Breast epithelium (tissue), 4 donors: ENCODE results near the gene PIK3C2G. TPM values are rescaled to one million over a fixed set of nuclear protein-coding genes. Genes with fewer than 3 reads are reported as not detected.

Experiments
- DNase-seq, 2 donors: peaks; one replicate each; pipeline ENCODE4 v3.0.0-alpha.2; 2019; ENCODE audit warnings: low spot score in 2 of 2
- H3K27ac ChIP-seq, 2 donors: fragments of 200-600 bp; sonication (generic) in 1 of 2; one replicate each; pipeline ENCODE4 v1.5.1; 2016 to 2019; ENCODE audit warnings: mild to moderate bottlenecking in 1 of 2
- H3K27me3 ChIP-seq, 2 donors: fragments of 200-600 bp; sonication (generic) in 1 of 2; one replicate each; pipeline versions ENCODE4 v1.5.1 to v1.6.0; 2017 to 2019; ENCODE audit warnings: control low read depth in 1 of 2, mild to moderate bottlenecking in 1 of 2
- H3K36me3 ChIP-seq: fragments of 200-600 bp; one replicate; pipeline ENCODE4 v1.5.1; 2019
- H3K4me1 ChIP-seq, 2 donors: fragments of 200-600 bp; sonication (generic); one replicate each; pipeline ENCODE4 v1.5.1; 2016 to 2019; ENCODE audit warnings: control low read depth in 1 of 2
- H3K4me3 ChIP-seq, 3 donors: fragments of 200-600 bp; sonication (generic); 1 replicate in 2 of 3; 2 replicates in 1 of 3; pipeline ENCODE4 v1.5.1; 2016 to 2019; ENCODE audit warnings: mild to moderate bottlenecking in 3 of 3, moderate library complexity in 2 of 3
- H3K9me3 ChIP-seq, 2 donors: fragments of 200-600 bp; sonication (generic) in 1 of 2; one replicate each; pipeline ENCODE4 v1.5.1; 2016 to 2019; ENCODE audit warnings: control low read depth in 1 of 2
- POLR2A ChIP-seq: fragments of 450-650 bp; IDR thresholded peaks from one replicate; pipeline ENCODE4 v1.6.1; 2016; ENCODE audit warnings: antibody characterized with exemption, mild to moderate bottlenecking, moderate library complexity
- POLR2AphosphoS5 ChIP-seq, 3 donors: sonication (generic); formaldehyde crosslinking; IDR thresholded peaks; one replicate each; pipeline ENCODE4 v1.6.1; 2017; ENCODE audit warnings: antibody characterized with exemption in 3 of 3
- intact Hi-C: fragments of 100-400 bp; cut with DNase I; formaldehyde crosslinking; loops from one replicate; pipeline ENCODE4 v1.15.1; 2023; ENCODE audit warnings: low total_unique reads
- total RNA-seq, 3 donors: library from RNA; depleted of rRNA; stranded (reverse); fragments of >200 nt; gene quantifications; one replicate each; pipeline ENCODE4 v1.1.0, GENCODE V29; 2016
- TF ChIP-seq, protein P1 (sequence below), 3 donors: fragments of 450-650 bp; IDR thresholded peaks; one replicate each; pipeline ENCODE4 v1.5.1; 2016 to 2017; ENCODE audit warnings: antibody characterized with exemption in 3 of 3, mild to moderate bottlenecking in 3 of 3, moderate library complexity in 3 of 3

The PIK3C2G gene
- total RNA-seq, 3 donors from 2014 or later, result 0.16 to 164 (median 35.1) TPM

DNA sequence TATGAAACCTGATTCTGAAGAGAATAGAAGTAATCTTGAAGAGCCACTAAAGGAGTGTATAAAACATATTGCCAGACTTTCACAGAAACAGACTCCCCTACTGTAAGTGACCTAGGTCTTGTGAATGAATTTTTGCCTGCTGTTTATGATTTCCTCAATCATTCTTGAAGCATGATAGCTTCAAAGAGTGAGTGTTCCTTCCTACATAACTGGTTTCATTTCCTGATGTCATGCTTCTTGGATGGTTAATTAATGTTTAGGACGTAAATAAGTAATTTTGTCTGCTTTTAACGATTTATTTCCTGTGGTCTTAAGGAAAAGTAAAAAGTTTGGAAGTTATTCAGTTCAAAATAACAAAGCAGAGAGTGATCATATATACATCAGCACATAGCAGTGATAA lies 129.8 kb downstream of the PIK3C2G start:
- Histone ChIP-seq H3K36me3 (no peaks in the 10 kb centered on the region), H3K4me3 (no peak overlapping the region), H3K4me1 (no peaks in the 10 kb centered on the region), H3K27me3 (no peaks in the 10 kb centered on the region), H3K27ac (no peak overlapping the region), H3K9me3 (no peaks in the 10 kb centered on the region)
- TF ChIP-seq POLR2AphosphoS5 (IDR thresholded peaks at IDR 0.05) (no peak), POLR2A (no peak)
- TF ChIP-seq, protein P1, sequence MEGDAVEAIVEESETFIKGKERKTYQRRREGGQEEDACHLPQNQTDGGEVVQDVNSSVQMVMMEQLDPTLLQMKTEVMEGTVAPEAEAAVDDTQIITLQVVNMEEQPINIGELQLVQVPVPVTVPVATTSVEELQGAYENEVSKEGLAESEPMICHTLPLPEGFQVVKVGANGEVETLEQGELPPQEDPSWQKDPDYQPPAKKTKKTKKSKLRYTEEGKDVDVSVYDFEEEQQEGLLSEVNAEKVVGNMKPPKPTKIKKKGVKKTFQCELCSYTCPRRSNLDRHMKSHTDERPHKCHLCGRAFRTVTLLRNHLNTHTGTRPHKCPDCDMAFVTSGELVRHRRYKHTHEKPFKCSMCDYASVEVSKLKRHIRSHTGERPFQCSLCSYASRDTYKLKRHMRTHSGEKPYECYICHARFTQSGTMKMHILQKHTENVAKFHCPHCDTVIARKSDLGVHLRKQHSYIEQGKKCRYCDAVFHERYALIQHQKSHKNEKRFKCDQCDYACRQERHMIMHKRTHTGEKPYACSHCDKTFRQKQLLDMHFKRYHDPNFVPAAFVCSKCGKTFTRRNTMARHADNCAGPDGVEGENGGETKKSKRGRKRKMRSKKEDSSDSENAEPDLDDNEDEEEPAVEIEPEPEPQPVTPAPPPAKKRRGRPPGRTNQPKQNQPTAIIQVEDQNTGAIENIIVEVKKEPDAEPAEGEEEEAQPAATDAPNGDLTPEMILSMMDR (IDR thresholded peaks at IDR 0.05), result no peak
- DNase-seq, result no peak
- intact Hi-C loops, result no loop called here

DNA sequence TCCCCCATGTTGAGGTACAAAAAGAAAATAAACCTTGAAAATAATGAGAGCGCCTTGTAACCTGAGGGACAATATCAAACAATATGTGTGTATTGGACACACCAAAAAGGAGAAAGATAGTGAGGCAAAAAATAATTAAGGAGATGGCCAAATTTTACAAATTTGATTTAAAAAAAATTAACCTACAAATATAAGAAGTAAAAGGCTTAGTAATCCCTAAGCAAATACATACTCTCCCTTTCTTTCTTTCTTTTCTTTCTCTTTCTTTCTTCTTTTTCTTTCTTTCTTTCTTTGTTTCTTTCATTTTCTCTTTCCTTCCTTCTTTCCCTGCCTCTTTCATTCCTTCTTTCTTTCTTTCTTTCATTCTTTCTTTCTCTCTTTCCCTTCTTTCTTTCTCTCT lies 133.4 kb downstream of the PIK3C2G start:
- Histone ChIP-seq H3K9me3 (no peaks in the 10 kb centered on the region), H3K4me1 (no peaks in the 10 kb centered on the region), H3K27me3 (no peaks in the 10 kb centered on the region), H3K36me3 (no peaks in the 10 kb centered on the region), H3K27ac (no peak overlapping the region), H3K4me3 (no peak overlapping the region)
- TF ChIP-seq, protein P1 (IDR thresholded peaks at IDR 0.05), result no peak
- no peak for TF ChIP-seq POLR2A
- no peak for TF ChIP-seq POLR2AphosphoS5 (IDR thresholded peaks at IDR 0.05)
- DNase-seq, result no peak
- intact Hi-C loops, result no loop called here

DNA sequence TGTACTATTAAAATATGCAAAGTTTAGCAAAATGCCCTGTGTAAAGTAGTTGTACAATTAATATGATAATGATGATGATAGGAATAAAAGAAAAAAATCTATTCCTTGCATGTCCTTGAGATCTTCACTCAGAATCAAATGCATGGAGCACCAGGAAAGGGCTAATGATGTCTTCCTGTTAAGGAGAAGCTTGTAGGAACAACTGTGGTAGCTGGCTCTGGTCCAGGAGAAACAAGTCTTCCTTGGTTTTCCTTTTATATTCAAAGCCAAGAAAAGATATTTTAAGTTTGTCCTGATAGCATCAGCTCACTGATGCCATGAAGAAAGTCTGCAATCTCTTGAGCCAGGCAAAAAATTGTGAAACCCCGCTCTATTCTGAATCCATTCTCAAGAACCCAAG lies 138.9 kb downstream of the PIK3C2G start:
- Histone ChIP-seq H3K27ac (no peak overlapping the region), H3K4me3 (no peak overlapping the region), H3K9me3 (no peaks in the 10 kb centered on the region), H3K27me3 (no peaks in the 10 kb centered on the region), H3K36me3 (no peaks in the 10 kb centered on the region), H3K4me1 (no peaks in the 10 kb centered on the region)
- no peak for DNase-seq
- TF ChIP-seq POLR2A, result no peak
- no peak for TF ChIP-seq POLR2AphosphoS5 (IDR thresholded peaks at IDR 0.05)
- TF ChIP-seq, protein P1 (IDR thresholded peaks at IDR 0.05), result no peak
- intact Hi-C loops, result no loop called here

DNA sequence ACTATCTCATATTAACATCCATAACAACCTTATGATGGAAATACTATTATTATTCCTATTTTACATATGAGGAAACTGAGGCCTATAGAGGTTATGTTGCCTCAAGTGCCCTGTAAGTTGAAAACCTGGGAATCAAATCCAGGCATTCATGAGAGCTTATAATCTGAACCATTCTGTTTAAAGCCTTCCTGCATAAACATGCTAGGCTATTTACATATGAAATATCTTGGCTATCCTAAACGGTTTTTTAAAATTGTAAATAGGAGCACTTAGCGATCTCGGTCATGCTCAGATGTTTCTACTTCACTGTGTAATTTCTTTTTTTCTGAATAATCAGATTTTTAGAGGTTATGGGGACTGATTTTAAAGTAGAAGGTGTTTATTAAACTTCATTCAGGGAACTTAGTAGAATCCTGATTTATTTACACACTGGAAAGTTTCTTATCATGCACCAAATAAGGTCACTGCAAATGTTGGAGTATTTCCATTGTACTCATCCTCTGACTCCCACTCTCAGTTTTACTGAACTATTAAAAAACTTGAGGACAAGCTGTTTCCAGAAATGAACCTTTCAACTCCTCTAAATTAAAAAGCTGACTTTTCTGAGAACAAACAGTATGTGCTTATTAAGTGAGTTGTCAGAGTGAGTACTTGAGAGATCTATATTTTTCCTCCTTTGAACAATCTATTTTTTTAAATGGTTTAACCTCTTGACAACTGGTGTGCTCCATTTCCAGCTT lies 141.7 kb downstream of the PIK3C2G start:
- DNase-seq, result no peak
- H3K27ac ChIP-seq, result no peak overlapping the region
- H3K27me3 ChIP-seq, result no peaks in the 10 kb centered on the region
- intact Hi-C loops, result no loop called here
- TF ChIP-seq POLR2A (no peak), POLR2AphosphoS5 (IDR thresholded peaks at IDR 0.05) (no peak)
- TF ChIP-seq, protein P1 (IDR thresholded peaks at IDR 0.05), result no peak
- no peak overlapping the region for H3K4me3 ChIP-seq
- H3K36me3 ChIP-seq, result no peaks in the 10 kb centered on the region
- no peaks in the 10 kb centered on the region for H3K4me1 ChIP-seq
- H3K9me3 ChIP-seq, result no peaks in the 10 kb centered on the region

DNA sequence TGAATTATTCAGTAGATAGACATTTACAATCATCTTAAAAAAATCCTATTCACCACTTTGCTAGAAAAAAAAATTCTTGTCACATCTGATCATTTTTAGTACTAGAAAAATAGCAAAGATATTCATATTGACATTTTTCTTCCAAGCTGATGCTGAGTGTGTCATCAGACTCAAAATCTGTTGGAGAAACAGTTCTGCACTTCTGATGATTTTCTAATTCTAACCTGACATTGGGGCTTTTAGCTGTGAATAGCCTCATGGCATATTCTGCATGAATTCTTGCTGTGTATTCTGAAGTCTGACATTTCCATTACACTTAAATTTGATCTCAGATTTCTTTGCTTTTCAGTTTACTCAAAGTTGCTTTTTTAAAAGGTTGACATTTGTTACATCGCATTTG lies 150.1 kb downstream of the PIK3C2G start:
- Histone ChIP-seq H3K9me3 (no peaks in the 10 kb centered on the region), H3K27me3 (no peaks in the 10 kb centered on the region), H3K36me3 (no peaks in the 10 kb centered on the region), H3K4me3 (no peak overlapping the region), H3K27ac (no peak overlapping the region), H3K4me1 (no peaks in the 10 kb centered on the region)
- DNase-seq, result no peak
- intact Hi-C loops, result no loop called here
- TF ChIP-seq POLR2A (no peak), POLR2AphosphoS5 (IDR thresholded peaks at IDR 0.05) (no peak)
- TF ChIP-seq, protein P1 (IDR thresholded peaks at IDR 0.05), result no peak
